SU-DHL-6 (cell line): ENCODE data around the gene NEGR1.

ENCODE experiments used
- EZH2phosphoT487 ChIP-seq: fragments of 200-600 bp; sonication (generic), shearing (Covaris generic); conservative IDR thresholded peaks from 2 replicates; pipeline ENCODE4 v1.6.1; 2018; ENCODE audit warnings: mild to moderate bottlenecking, antibody characterized with exemption, low read length, moderate library complexity, mixed read lengths
- TF ChIP-seq, protein P1 (sequence below): fragments of 200-600 bp; sonication (generic); IDR thresholded peaks from one replicate; pipeline ENCODE4 v1.5.1; 2017; ENCODE audit warnings: antibody characterized with exemption, mild to moderate bottlenecking, low read length, moderate library complexity; ENCODE audit not compliant: insufficient read depth, poor library complexity, severe bottlenecking

DNA sequence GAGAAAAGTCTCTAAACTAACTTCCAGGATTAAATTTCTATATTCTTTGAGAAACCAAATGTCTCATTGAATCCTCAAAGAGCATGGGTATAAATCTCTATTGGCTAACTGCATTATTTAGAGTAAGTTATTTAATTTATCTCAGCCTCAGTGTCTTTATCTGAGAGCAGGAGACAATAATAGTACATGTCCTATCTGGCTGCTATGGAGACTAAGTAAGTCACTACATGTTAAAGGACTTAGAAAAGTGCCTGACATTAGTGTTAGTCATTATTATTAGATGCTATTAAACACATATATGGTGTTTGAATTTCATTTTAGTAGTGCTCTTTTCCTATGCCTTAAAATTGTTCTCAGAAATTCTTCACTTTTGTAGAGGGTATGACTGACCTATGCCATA, 505.2 kb downstream of the NEGR1 start:
- TF ChIP-seq, protein P1, sequence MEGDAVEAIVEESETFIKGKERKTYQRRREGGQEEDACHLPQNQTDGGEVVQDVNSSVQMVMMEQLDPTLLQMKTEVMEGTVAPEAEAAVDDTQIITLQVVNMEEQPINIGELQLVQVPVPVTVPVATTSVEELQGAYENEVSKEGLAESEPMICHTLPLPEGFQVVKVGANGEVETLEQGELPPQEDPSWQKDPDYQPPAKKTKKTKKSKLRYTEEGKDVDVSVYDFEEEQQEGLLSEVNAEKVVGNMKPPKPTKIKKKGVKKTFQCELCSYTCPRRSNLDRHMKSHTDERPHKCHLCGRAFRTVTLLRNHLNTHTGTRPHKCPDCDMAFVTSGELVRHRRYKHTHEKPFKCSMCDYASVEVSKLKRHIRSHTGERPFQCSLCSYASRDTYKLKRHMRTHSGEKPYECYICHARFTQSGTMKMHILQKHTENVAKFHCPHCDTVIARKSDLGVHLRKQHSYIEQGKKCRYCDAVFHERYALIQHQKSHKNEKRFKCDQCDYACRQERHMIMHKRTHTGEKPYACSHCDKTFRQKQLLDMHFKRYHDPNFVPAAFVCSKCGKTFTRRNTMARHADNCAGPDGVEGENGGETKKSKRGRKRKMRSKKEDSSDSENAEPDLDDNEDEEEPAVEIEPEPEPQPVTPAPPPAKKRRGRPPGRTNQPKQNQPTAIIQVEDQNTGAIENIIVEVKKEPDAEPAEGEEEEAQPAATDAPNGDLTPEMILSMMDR: no peak
- TF ChIP-seq EZH2phosphoT487: no peak
